GOT3 (cell line): ENCODE data around the gene SUSD2.
"Not testable (repeated sequence)": the region's sequence is repeated elsewhere in the genome, so short reads cannot be mapped to it uniquely, and the experiment has no call there.

Experiments
- DNase-seq: peaks from one replicate; lab custom pipeline; 2025; ENCODE audit warnings: mixed read lengths; lab: John Stamatoyannopoulos, UW

The SUSD2 gene

GRCh38 chr22:24189249-24190158 is 8.2 kb downstream of the SUSD2 start:
- no peak for DNase-seq

DNA sequence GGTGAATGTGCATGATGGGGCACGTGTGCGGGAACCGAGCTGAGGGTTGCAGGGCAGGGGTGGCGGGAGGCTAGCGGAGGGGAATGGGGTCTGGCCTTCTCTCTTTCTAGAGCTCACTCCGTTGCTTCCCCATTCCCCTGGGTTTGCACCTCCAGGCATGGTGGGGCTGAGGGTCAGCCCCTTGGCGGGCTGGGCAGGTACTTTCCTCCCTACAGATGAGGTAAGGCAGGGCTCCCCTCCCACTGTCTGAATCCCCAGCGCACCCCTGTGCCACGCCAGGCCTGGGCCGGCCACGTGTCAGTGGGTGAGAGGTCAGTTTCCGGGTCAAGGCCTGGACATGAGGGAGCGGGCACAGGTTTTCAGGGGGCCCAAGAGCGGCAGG is 8.9 kb downstream of the SUSD2 start:
- DNase-seq = no peak

DNA sequence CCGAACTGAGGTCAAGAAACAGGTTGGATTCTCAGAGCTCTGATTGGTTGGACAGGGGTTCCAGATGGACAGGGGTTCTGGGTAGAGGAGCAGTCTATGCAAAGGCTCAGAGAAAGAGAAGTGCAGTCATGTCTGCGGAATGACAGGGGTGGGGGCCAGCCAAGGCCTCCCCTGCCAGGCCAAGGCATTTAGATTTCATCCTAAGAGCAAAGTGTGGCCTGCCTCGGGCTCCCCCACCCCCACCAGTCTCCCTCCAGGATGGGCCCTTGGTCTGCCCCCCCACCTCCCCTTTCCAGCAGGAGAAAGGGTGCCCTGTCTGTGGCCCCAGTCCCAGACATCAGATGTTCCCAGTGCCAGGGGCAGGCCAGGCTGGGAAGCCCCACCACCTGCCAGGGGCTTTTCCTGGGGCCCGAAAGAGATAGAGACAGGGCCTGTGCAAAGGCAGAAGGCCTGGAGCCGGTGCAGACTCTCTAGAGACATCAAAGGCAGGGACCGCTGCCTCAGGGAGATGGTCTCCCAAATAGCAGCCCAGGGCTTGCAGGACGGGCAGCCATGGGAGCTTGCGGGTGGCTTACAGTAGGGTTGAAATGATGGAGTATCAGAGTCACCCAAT is 9.4 kb downstream of the SUSD2 start:
- no peak for DNase-seq

- DNase-seq = no peak
These were observed 10.1 kb downstream of the SUSD2 start for GRCh38 chr22:24191381-24191841.

DNA sequence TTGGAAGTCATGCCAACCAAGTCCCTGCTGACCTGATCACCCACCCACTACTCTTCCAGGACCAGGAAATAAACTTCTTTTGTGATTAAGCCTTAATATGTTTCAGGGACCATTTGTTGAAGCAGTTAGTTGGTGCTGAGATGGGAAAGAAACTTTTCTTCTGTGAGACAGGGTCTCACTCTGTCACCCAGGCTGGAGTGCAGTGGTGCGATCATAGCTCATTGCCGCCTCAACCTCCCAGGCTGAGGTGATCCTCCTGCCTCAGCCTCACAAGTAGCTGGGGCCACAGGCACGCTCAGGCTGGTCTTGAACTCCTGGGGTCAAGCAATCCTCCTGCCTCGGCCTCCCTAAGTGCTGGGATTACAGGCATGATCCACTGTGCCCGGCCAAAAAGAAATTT is 10.6 kb downstream of the SUSD2 start:
- DNase-seq = no peak

GRCh38 chr22:24198682-24199052 is 17.4 kb downstream of the SUSD2 start:
- no peak for DNase-seq

DNA sequence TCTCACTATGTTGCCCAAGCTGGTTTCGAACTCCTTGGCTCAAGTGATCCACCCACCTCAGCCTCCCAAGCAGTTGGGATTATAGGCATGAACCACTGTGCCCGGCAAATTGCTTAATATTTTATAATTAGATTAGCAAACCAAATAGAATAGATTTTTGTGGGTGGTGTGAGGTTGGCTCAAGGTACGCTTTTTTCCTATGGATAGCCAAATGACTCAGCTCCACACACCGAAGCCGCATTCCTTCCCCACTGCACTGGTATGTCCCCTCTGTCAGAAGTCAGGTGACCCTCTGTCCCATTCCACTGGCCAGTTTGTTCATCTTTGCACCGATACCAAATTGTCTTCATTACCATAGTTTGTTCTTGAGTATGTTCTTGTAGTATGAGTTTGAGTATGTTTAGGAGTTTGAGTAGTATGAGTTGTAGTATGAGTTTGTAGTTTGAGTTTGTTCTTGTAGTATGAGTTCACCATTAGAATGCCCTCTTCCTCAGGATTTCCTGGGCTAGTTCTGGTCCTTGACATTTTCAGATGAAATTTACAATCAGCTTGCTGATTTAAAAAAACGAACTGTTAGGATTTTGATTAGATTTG is 19.4 kb downstream of the SUSD2 start:
- no peak for DNase-seq

DNA sequence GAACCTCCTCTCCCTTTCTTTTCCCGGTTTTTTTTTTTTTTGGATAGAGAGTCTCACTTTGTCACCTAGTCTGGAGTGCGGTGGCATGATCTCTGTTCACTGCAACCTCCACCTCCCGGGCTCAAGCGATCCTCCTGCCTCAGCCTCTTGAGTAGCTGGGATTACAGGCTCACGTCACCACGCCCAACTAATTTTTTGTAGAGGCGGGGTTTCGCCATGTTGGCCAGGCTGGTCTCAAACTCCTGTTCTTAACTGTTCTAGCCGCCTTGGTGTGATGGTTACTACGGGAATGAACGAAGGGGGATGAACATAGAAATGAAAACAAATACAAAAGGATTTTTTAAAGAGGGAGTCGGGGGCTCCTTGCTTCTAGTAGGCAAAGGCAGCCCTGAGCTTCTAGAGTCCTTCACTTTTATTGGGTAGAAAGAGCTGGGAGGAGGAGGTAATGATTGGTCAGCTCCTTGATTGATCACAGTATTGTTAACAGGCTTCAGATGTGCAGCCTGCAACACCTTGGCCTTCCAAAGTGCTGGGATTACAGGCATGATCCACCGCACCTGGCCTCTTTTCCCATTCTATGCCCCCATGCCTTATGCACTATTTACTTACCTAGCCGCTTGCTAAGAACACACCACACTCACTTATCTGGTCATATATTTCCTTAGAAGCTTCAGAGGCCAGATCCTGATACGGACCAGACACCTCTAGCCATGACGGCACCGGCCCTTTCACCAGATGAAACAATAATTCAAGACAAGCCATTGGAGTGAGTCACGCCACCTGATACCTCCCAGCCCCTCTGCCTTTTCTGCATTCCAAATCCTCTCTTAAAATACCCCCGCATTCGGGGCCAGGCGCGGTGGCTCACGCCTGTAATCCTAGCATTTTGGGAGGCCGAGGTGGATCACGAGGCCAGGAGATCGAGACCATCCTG is 20.7 kb downstream of the SUSD2 start:
- no peak for DNase-seq

GRCh38 chr22:24203856-24204255 is 22.6 kb downstream of the SUSD2 start:
- DNase-seq = not testable (repeated sequence)

DNA sequence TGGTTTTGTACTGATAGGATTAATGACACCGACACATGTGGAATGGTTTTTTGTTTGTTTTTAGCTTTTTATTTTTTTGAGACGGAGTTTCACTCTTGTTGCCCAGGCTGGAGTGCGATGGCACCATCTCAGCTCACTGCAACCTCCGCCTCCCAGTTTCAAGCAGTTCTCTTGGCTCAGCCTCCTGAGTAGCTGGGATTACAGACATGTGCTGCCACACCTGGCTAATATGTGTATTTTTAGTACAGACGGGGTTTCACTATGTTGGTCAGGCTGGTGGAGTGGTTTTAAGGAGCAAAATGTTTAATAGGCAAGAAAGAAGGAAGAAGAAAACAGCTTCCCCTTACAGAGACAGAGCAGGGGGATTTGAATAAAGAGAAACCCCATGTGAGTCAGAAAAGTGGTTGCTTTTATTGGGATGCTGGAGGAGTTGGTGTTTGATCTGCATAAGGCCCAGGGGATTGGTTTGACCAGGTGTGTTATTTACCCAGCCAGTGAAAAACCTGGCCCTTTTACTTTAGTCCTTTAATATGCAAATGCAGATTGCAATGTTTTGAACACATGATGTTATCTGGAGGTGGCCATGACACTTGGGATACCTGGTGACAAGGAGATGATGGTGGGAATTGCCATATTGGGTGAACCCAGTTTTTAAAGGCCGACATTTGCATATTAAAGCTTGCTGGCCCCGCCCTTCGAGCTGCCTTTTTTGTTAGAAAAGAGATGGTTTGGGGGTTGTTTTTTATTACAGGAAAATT is 24.3 kb downstream of the SUSD2 start:
- DNase-seq = no peak

DNA sequence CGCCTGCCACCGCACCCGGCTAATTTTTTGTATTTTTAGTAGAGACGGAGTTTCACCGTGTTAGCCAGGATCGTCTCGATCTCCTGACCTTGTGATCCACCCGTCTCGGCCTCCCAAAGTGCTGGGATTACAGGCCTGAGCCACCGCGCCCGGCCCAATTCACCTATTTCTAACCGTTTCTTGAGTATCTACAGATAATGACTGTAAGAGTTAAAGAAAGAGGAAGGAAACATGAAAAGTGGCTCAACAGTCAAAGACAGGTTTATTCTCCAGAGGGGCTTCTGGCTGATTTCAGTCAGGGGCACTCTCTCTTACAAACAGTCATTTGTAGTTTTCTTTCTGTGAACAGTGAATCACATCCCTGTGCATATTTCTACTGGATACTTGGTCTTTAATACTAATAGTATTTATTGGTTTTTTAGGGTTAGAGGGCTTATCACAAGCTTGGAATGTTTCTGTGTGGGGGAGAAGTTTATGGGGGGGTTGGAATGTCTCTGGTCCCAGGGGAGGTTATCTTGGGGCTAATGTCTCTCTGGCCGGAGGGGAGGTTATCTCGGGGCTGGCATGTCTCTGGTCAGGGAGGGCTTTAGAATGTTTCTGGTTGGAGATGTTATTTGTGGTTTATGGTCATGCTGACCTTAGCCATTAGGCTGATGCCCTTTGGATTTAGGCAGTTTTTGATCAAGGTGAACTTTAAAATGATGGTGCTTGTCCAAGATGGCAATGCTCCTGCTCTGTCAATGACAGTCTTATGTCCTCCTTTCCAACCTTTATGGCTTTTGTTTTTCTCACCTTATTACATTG is 25.4 kb downstream of the SUSD2 start:
- DNase-seq = not testable (repeated sequence)

GRCh38 chr22:24207264-24208011 is 26.2 kb downstream of the SUSD2 start:
- no peak for DNase-seq

- peak; percentile 52 for DNase-seq
These were observed 26.9 kb downstream of the SUSD2 start for GRCh38 chr22:24208012-24208749.

DNA sequence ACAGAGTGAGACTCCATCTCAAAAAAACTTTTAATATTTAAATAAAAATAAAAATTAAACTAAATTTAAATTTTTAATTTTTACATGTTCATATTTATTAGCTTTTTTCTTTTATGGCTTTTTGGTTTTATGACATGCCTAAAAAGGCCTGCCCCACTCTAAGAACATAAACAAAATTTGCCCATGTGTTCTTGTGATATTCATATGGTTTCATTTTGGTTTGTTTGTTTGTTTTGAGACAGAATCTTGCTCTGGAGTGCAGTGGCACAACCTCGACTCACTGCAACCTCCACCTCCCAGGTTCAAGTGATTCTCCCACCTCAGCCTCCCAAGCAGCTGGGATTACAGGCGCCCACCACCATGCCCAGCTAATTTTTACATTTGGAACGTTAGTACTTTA is 27.7 kb downstream of the SUSD2 start:
- DNase-seq = no peak

- no peak for DNase-seq
These were observed 28.4 kb downstream of the SUSD2 start for GRCh38 chr22:24209687-24210086.

DNA sequence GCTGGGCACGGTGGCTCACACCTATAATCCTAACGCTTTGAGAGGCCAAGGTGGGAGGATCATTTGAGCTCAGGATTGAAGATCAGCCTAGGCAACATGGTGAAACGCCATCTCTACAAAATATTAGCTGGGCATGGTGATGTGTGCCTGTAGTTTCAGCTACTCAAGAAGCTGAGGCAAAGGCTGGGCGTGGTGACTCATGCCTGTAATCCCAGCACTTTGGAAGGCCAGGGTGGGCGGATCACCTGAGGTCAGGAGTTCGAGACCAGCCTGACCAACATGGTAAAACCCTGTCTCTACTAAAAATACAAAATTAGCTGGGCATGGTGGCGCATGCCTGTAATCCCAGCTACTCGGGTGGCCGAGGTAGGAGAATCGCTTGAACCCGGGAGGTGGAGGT is 29.1 kb downstream of the SUSD2 start:
- not testable (repeated sequence) for DNase-seq

- not testable (repeated sequence) for DNase-seq
These were observed 30.4 kb downstream of the SUSD2 start for GRCh38 chr22:24211716-24212115.

GRCh38 chr22:24213111-24213510 is 31.8 kb downstream of the SUSD2 start:
- not testable (repeated sequence) for DNase-seq
